GM18498 (cell line): ENCODE data around the gene XPR1.

Source experiments
- ATAC-seq: cut with Tn5 transposase; IDR thresholded peaks from one replicate; pipeline ENCODE4 v1.9.1; 2021; ENCODE audit warnings: mild to moderate bottlenecking, moderate library complexity; ENCODE audit not compliant: unreplicated experiment

The XPR1 gene

GRCh38 chr1:180881806-180882509 lies 250.1 kb downstream of the XPR1 start:
- ATAC-seq = peak; percentile 67

- no peak for ATAC-seq
These were observed 252.9 kb downstream of the XPR1 start for GRCh38 chr1:180884588-180885300.

- no peak for ATAC-seq
These were observed 254.5 kb downstream of the XPR1 start for GRCh38 chr1:180886338-180886737.

- no peak for ATAC-seq
These were observed 256.0 kb downstream of the XPR1 start for GRCh38 chr1:180887841-180888240.

GRCh38 chr1:180888870-180889269 lies 257.0 kb downstream of the XPR1 start:
- ATAC-seq = peak; percentile 86

- no peak for ATAC-seq
These were observed 257.5 kb downstream of the XPR1 start for GRCh38 chr1:180889325-180889724.

- no peak for ATAC-seq
These were observed 260.4 kb downstream of the XPR1 start for GRCh38 chr1:180892272-180892671.

- no peak for ATAC-seq
These were observed 260.9 kb downstream of the XPR1 start for GRCh38 chr1:180892675-180893074.

GRCh38 chr1:180893614-180894013 lies 261.8 kb downstream of the XPR1 start:
- ATAC-seq = no peak

GRCh38 chr1:180896161-180896560 lies 264.3 kb downstream of the XPR1 start:
- no peak for ATAC-seq

GRCh38 chr1:180898441-180899219 lies 266.8 kb downstream of the XPR1 start:
- no peak for ATAC-seq

GRCh38 chr1:180899262-180899661 lies 267.4 kb downstream of the XPR1 start:
- ATAC-seq = no peak

- no peak for ATAC-seq
These were observed 269.5 kb downstream of the XPR1 start for GRCh38 chr1:180901076-180901990.

GRCh38 chr1:180902541-180902940 lies 270.7 kb downstream of the XPR1 start:
- ATAC-seq = no peak

GRCh38 chr1:180905927-180906326 lies 274.1 kb downstream of the XPR1 start:
- ATAC-seq = no peak

- no peak for ATAC-seq
These were observed 274.7 kb downstream of the XPR1 start for GRCh38 chr1:180906511-180906910.

GRCh38 chr1:180907313-180908055 lies 275.7 kb downstream of the XPR1 start:
- no peak for ATAC-seq

- no peak for ATAC-seq
These were observed 276.4 kb downstream of the XPR1 start for GRCh38 chr1:180908074-180908765.

- peak; percentile 38 for ATAC-seq
These were observed 277.2 kb downstream of the XPR1 start for GRCh38 chr1:180909005-180909414.
